NCI-H2196 (cell line): ENCODE data around the gene MUC4.
"Not testable (repeated sequence)": the region's sequence is repeated elsewhere in the genome, so short reads cannot be mapped to it uniquely, and the experiment has no call there.

Experiments
- DNase-seq: peaks from one replicate; lab custom pipeline; 2025; ENCODE audit not compliant: unreplicated experiment; lab: John Stamatoyannopoulos, UW

The MUC4 gene

DNA sequence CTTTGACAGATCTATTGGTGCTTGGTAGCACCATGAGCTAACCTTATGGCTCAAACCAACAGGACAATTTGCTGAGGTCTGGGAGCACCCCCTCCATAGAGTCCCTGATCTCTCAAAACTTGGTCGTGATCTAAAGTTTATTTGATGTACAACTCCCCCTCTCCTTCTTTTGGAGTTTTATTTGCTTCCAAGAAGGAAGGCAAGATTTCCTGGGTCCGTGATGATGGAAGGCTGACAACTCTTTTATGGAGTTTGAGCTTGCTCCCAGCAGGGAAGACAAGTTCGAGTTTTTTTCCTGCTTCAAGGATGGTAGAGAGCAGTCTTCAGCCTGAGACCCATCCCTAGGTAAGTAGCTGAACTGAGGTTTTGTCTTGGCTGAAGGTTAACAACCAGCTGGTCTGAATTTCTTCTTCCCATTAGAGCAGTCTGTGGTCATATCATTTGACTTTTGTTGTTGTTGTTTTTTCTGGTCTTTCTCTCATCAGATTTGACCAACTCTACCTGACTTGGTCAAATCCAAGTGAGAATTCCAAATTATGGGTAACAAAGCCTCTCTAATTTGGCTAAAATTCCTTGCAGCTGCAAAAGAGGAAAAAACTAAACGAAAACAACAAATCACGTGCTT, 93.8 kb downstream of the MUC4 start:
- DNase-seq = no peak

DNA sequence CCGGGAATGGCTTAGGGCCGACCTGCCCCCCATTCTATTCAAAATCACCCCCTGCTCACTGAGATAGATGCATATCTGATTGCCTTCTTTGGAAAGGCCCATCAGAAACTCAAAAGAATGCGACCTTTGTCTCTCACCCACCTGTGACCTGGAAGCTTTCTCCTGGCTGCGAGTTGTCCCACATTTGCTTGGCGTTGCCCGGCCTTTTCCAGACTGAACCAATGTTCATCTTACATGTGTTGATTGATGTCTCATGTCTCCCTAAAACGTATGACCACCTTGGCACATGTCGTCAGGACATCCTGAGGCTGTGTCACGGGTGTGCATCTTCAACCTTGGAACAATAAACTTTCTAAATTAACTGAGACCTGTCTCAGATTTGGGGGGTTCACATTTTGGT, 94.3 kb downstream of the MUC4 start:
- no peak for DNase-seq

DNA sequence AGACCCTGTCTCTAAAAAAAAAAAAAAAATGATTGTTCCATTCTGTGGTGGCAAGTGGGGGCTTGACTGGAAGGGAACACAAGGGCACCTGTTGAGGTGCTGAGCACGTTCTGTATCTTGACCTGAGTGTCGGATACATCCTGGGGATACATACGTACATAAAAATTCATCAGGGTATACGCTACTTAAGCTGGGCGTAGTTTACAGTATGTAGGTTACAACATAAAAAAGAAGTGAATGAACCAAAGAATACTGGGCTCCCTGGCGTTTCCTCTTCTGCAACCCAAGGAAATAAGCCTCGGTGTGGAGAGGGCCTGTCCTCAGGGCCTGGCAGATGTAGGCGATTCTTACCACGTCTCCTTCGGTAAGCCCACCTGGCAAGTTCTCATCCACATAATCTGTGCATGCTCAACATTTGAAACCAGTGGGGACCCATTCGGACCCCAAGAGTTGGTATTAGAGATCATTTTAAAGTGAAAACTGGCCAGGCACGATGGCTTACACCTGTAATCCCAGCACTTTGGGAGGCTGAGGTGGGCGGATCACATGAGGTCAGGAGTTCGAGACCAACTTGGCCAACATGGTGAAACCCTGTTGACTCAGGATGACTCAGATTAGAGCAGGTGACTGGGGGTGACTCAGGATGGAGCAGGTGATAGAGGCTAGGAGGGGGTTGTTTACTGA, 96.0 kb downstream of the MUC4 start:
- DNase-seq = no peak

DNA sequence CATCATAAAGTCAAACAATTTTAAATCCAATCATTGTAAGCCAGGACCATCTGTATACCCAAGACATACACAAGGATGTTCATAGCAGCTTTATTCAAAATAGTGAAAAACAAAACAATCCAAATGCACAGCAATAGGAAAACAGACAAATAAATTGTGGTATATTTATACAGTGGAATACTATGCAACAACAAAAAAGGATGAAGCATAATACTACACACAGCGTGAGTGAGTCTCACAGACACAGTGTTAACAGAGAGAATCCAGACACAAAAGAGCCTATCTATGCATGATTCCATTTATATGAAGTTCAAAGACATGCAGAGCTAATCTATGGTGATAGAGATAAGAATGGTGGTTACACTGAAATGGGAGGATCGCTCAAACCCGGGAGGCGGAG, 96.6 kb downstream of the MUC4 start:
- no peak for DNase-seq

DNA sequence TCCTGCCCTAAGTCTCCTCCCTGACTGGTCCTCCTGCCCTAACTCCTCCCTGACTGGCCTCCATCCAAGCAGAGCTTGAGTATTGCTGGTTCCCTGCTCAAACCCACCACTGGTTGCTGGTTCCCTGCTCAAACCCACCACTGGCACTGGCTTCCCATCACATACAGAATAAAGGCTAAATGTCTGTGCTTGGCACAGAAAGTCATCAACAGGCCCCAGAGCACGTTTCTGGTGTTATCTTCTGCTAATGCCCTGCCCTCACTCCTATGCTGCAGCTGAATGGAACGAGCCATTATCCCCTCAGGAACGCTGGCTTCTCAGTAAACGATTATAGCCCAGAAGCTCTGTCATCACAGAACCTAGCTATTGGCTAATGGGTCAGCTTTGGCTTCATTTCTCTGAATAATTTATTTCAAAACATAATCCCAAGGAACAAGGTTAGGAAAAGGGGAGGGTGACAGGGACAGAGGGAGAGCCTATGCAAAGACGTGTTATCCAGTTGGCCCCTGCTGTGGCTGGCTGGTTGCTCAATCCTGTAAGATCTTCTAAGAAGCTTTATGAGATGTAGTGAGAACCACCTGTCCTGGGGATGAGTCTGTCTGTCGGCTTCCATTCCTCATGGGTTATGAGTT, 97.2 kb downstream of the MUC4 start:
- no peak for DNase-seq

DNA sequence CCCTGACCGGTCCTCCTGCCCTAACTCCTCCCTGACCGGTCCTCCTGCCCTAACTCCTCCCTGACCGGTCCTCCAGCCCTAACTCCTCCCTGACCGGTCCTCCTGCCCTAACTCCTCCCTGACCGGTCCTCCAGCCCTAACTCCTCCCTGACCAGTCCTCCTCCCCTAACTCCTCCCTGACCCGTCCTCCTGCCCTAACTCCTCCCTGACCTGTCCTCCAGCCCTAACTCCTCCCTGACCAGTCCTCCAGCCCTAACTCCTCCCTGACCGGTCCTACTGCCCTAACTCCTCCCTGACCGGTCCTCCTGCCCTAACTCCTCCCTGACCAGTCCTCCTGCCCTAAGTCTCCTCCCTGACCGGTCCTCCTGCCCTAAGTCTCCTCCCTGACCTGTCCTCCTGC, 98.6 kb downstream of the MUC4 start:
- DNase-seq = not testable (repeated sequence)

DNA sequence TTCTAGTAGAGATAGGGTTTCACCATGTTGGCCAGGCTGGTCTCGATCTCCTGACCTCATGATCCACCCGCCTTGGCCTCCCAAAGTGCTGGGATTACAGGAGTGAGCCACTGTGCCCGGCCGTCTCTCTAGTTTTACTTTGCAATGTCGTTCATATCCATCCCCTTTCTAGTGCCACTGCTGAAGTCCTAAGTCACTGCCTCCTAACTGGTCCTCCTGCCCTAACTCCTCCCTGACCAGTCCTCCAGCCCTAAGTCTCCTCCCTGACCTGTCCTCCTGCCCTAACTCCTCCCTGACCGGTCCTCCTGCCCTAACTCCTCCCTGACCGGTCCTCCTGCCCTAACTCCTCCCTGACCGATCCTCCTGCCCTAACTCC, 99.2 kb downstream of the MUC4 start:
- DNase-seq = not testable (repeated sequence)

DNA sequence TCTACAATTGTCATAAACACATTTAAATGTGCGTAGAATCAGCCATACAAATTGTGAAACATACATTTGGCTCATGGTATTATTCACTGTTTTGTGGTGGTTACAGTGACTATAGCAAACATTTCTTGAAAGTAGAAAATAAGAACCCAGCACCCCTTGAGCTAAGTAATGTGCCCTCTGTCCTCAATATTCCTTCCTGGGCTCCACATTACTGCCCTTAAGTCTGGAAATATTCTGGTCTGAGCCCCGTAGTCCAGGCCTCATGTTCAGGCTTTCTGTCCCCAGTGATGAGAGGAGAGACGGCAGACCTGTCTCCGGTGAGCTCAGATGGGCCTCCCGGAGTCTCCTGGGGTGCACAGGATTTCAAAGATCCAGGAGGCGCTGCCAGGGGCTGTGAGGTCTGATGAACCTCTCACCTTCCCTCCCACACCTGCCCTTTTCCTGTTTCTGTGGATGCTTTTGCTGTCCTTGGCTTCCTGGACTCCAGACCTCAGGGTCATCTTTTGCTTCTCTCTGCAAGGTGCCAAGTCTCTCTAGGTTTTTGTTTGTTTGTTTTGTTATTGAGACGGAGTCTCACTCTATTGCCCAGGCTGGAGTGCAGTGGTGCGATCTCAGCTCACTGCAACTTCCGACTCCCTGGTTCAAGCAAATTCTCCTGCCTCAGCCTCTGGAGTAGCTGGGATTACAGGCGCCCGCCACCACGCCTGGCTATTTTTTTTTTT, 99.8 kb downstream of the MUC4 start:
- no peak for DNase-seq

DNA sequence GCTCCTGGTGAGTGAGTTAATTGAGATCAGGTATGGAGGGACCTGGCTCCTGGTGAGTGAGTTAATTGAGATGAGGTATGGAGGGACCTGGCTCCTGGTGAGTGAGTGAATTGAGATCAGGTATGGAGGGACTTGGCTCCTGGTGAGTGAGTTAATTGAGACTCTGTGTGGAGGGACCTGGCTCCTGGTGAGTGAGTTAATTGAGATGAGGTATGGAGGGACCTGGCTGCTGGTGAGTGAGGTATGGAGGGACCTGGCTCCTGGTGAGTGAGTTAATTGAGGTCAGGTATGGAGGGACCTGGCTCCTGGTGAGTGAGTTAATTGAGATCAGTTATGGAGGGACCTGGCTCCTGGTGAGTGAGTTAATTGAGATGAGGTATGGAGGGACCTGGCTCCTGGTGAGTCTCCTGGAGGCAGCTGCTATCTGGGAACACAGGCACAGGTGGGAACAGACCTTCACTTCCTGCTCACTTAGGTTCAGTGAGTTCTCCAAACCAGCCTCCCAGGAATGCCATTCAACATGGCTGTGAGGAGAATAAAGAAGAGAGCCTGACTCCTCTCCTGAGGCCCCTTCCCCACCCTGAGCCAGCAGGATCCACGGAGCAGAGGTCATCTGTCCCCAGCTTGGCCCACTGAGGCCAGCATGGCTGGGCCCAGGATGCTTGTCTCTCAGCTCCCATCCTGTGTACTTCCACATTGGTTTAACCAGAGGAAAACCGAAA, 100.5 kb downstream of the MUC4 start:
- not testable (repeated sequence) for DNase-seq

DNA sequence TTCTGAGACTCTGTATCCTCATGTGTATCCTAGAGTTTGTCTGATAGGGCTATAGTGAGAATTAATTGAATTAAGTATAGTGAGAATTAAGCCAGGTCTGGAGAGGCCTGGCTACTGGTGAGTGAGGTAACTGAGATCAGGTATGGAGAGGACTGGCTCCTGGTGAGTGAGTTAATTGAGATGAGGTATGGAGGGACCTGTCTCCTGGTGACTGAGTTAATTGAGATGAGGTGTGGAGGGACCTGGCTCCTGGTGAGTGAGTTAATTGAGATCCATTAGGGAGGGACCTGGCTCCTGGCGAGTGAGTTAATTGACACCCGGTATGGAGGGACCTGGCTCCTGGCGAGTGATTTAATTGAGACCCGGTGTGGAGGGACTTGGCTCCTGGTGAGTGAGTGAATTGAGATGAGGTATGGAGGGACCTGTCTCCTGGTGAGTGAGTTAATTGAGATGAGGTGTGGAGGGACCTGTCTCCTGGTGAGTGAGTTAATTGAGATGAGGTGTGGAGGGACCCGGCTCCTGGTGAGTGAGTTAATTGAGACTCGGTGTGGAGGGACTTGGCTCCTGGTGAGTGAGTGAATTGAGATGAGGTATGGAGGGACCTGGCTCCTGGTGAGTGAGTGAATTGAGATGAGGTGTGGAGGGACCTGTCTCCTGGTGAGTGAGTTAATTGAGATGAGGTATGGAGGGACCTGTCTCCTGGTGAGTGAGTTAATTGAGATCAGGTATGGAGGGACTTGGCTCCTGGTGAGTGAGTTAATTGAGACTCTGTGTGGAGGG, 101.4 kb downstream of the MUC4 start:
- not testable (repeated sequence) for DNase-seq

DNA sequence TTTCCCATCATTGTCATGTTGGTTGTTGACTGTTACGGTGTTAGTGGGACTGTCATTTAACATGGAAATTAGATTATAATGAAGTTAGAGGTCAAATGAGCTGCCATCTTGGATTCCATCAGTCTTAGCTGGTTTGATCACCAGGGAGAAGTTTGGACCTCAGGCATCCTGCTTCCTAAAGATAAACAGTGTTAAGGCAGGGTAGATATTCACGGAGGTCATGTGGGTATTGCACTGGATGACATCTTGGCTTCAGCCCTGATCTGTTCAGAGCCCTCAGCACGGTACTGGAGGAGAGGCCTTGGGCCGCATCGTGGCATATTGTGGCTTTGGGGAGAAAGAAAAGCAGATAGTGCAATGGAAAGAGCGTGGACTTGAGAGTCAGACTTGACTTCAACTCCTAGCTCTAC, 102.0 kb downstream of the MUC4 start:
- no peak for DNase-seq

DNA sequence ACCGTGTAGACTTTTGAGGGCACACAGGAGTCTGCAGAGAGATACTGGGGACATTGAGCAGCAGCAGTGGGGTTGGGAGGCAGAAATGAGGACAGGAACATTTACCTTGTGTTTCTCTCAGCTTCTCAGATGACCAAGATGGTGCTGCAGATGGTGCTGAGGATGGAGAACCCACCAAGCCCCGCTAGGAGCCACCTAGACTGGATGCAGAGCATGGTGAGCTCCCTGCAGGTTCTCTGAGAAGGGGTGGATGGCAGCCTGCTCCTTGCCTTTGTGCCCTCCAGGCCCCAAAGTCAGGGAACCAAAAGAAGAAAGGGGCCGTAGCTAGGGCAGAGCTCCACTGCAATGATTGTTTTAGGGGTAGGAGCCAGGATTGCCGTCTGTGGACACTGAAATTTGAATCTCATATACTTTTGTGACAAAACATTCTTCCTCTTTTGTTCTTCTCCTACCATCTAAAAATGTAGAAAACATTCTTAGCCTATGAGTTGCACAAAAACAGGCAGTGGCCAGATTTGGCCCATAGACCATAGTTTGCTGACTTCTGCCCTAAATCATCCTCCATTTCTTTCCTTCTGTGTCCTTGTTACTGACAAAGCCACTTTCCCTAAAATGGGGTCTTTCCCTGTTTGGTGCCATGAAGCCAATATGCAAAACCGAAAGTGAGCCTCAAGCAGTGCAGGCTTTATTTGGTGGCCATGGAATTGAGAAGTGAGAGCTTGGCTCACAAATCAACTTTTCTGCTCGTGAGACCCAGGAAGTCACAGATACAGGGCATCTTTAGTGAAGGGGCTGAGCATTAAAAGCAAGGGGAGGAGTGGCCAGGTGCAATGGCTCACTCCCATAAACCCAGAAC, 102.9 kb downstream of the MUC4 start:
- no peak for DNase-seq

DNA sequence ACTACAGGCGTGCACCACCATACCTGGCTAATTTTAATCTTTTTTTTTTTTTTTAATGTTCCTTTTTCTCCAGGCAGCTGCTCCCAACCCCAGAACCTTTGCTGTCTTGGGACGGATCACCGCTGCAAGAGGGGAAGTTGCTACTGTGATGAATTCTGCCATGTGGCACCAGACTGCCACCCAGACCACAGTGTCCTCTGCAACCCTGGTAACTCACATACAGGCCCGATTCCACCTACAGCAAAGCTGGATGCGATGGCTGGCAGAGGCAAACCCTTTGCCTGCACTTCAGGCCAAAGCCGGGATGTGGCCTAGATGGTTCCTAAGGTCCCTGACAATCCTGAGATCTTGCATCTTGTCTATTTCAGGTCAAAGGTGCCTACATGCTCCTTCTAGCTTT, 103.7 kb downstream of the MUC4 start:
- DNase-seq = no peak

DNA sequence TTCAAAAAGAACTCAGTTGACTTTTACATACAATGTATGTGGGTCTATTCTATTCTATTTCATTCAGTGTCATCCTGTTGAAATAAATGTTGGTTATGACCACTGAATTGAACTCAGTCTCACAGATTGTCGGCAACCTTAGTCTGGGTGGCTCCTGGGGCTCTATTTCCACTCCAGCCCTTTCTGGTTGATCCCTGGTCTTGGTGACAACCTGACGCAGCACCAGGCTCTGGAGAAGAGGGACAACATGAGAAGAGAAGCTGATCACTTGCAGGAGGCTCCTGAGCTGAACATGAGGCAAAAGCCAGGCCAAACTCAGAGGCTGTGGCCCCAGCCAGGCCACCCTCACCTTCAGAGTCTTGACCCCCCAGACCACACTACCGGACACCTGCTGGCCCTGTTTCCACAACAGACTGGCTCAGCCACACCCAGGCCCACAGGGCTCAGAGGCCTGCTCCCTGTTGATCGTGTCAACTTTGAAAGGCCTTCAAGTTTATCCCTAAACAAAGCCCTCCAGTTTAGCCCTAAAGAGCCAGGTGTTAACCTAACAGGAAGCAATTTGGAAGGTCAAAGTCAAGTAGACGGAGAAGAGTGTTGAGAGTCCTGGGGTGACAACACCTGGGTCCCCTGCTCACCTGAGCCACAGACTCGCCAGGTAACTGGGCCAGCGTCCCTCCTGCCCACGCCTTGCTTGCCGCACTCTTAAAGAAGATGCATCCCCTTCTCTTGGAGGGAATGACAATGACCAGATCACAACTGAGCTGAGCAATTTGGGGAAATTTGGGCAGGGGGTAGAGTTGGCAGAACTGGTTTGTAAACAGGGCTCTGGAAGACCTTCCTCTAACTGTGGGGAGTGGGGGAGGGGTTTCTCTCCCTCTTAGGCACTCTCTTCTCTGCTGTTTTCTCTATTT, 106.4 kb downstream of the MUC4 start:
- DNase-seq = no peak

DNA sequence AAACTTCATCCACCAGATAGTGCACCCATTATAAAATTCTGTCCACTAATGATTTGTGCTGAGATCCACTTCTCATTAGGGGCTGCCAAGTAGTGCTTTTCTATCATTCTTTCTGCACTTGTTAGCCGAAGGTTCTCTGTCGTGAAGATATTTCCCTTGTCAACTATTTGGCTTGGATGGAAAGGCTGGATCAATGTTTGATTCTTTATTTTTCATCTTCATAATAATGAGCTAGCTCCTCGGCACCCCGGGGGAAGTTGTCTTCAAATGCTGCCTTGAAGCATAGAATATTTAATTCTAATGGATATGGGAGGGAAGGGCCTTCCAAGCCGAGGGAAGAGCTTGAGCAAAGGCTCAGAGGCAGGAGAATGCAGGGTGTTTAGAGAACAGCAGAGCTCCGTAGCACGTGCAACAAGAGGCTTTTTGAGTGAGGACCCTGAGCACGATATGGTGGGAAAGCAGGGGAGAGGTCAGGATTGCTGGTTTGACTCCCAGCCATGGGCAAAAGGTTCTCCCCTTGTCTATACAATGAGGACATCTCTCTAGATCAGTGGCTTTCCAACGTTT, 107.2 kb downstream of the MUC4 start:
- DNase-seq = no peak

DNA sequence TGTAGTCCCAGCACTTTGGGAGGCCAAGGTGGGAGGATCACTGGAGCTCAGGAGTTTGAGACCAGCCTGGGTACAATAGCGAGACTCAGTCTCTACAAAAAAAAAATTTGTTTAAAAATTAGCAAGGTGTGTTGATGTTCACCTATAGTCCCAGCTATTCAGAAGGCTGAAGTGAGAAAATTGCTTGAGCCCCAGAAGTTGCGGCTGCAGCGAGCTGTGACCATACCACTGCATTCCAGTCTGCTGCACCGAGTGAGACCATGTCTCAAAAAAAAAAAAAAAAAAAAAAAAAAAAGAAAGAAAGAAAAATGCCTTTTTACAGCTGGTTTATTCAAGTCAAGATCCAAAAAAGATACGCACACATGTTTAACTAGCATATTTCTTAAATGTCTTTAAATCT, 108.0 kb downstream of the MUC4 start:
- no peak for DNase-seq

DNA sequence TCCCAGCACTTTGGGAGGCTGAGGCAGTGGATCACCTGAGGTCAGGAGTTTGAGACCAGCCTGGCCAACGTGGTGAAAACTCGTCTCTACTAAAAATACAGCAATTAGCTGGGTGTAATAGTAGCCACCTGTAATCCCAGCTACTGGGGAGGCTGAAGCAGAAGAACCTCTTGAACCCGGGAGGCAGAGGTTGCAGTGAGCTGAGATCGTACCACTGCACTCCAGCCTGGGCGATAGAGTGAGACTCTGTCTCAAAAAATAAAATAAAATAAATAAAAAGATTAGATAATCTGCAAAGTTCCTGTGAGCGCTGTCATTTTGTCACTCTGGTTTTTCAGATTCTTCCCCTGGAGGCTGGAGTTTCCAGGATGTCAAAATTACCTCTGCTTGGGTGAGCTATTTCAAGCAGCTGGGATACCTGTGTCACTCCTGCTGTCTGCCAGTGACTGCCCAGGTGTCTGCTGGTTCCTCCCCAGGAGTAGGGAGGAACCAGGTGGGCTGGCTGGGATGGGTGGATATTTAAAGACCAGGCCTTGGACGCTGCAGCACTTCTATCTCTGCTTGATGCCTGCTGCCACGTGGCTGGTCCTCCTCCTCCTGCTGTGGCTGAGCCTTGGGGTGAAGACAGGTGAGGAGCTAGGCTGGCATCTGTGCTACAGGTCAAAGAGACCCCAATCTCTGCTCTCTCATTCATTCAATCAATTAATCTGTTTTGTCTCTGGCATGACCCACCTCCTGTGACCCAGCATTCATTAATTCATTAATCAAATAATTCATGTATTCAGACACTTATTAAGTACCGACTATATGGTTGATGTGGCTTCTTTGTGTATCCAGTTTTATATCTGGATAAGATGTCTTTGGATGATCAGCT, 110.5 kb downstream of the MUC4 start:
- DNase-seq = no peak
